IMR-90 (cell line): Measurements from ENCODE around the gene NT5M. TPM values are rescaled to one million over a fixed set of nuclear protein-coding genes. Genes with fewer than 3 reads are reported as not detected.

ENCODE experiments used
- ATAC-seq: fragments of 200-7000 bp; cut with Tn5 transposase; 2 replicates; pipeline ENCODE4 v1.9.1; 2020; ENCODE audit warnings: low read depth, mild to moderate bottlenecking, moderate library complexity
- BruUV-seq: library from RNA; stranded (reverse); fragments of 400-500 nt; replicated peaks from 2 replicates; lab custom pipeline; 2021; lab: Mats Ljungman, UMichigan
- CTCF ChIA-PET: fragments of 300-600 bp; formaldehyde crosslinking; extraction: SDS; loops from one replicate; lab custom pipeline; 2021; ENCODE audit warnings: antibody characterized with exemption; lab: Yijun Ruan, JAX
- POLR2A ChIA-PET: fragments of 300-600 bp; sonication (Branson Sonifier 250); formaldehyde crosslinking; loops from one replicate; lab custom pipeline; 2022; ENCODE audit warnings: antibody characterized with exemption; ENCODE audit not compliant: unreplicated experiment; lab: Charles Lee
- DNase-seq: peaks from one replicate; pipeline ENCODE4 v3.0.0; 2013
- H2AFZ ChIP-seq: replicated peaks from 2 replicates; pipeline ENCODE3; 2013; ENCODE audit warnings: low read length, mild to moderate bottlenecking; ENCODE audit not compliant: poor library complexity
- H2AK5ac ChIP-seq: 2 replicates; pipeline ENCODE4 v1.6.1; 2013; ENCODE audit warnings: low read depth, low read length, inconsistent platforms
- H2AK9ac ChIP-seq: replicated peaks from 2 replicates; pipeline ENCODE3; 2013; ENCODE audit warnings: mild to moderate bottlenecking, low read depth, low read length, moderate library complexity; ENCODE audit not compliant: poor library complexity
- H2BK120ac ChIP-seq: 2 replicates; pipeline ENCODE4 v1.6.1; 2013; ENCODE audit warnings: low read depth, low read length, inconsistent platforms
- H2BK15ac ChIP-seq: 3 replicates; pipeline ENCODE4 v1.6.1; 2013; ENCODE audit warnings: low read depth, low read length, inconsistent platforms
- H2BK20ac ChIP-seq: 2 replicates; pipeline ENCODE4 v1.6.1; 2013; ENCODE audit warnings: low read depth, mild to moderate bottlenecking, inconsistent platforms, low read length, moderate library complexity
- H2BK5ac ChIP-seq: 2 replicates; pipeline ENCODE4 v1.6.1; 2013; ENCODE audit warnings: mild to moderate bottlenecking, low read depth, low read length, inconsistent platforms; ENCODE audit not compliant: poor library complexity, severe bottlenecking
- H3K14ac ChIP-seq: replicated peaks from 2 replicates; pipeline ENCODE4 v1.6.1; 2013; ENCODE audit warnings: low read depth, low read length, inconsistent platforms
- H3K18ac ChIP-seq: 2 replicates; pipeline ENCODE4 v1.6.1; 2013; ENCODE audit warnings: low read depth, low read length, control low read depth
- H3K23ac ChIP-seq: 2 replicates; pipeline ENCODE4 v1.6.1; 2013; ENCODE audit warnings: low read depth, low read length, inconsistent platforms
- H3K27ac ChIP-seq: 2 replicates; pipeline ENCODE4 v1.5.1; 2013; ENCODE audit warnings: mild to moderate bottlenecking, control low read depth, low read length; ENCODE audit not compliant: insufficient read depth
- H3K27me3 ChIP-seq: 2 replicates; pipeline ENCODE4 v1.6.1; 2013; ENCODE audit warnings: low read length; ENCODE audit not compliant: control insufficient read depth, insufficient read depth
- H3K36me3 ChIP-seq: 2 replicates; pipeline ENCODE4 v1.6.1; 2013; ENCODE audit warnings: low read length, mixed read lengths; ENCODE audit not compliant: control insufficient read depth, insufficient read depth
- H3K4ac ChIP-seq: 2 replicates; pipeline ENCODE4 v1.6.1; 2013; ENCODE audit warnings: low read depth, low read length, inconsistent platforms
- H3K4me1 ChIP-seq: 2 replicates; pipeline ENCODE4 v1.6.1; 2013; ENCODE audit warnings: low read length, mixed read lengths; ENCODE audit not compliant: control insufficient read depth, insufficient read depth
- H3K4me2 ChIP-seq: 2 replicates; pipeline ENCODE4 v1.6.1; 2013; ENCODE audit warnings: low read depth, mild to moderate bottlenecking, control low read depth, low read length, moderate library complexity
- H3K4me3 ChIP-seq: 2 replicates; pipeline ENCODE4 v1.5.1; 2013; ENCODE audit warnings: low read depth, mild to moderate bottlenecking, control low read depth, low read length, moderate library complexity; ENCODE audit not compliant: insufficient read depth
- H3K56ac ChIP-seq: 2 replicates; pipeline ENCODE4 v1.6.1; 2013; ENCODE audit warnings: low read length, inconsistent platforms; ENCODE audit not compliant: insufficient read depth; ENCODE audit errors: extremely low read depth
- H3K79me1 ChIP-seq, 2 experiments: 2 replicates each; pipeline ENCODE4 v1.6.1; 2013; ENCODE audit warnings: low read length in 2 of 2, inconsistent platforms in 1 of 2, low read depth in 1 of 2
- H3K9ac ChIP-seq: 2 replicates; pipeline ENCODE4 v1.6.1; 2013; ENCODE audit warnings: low read depth, low read length, control low read depth
- H3K9me1 ChIP-seq: 2 replicates; pipeline ENCODE4 v1.6.1; 2013; ENCODE audit warnings: low read length, inconsistent platforms; ENCODE audit not compliant: insufficient read depth
- H3K9me3 ChIP-seq: 2 replicates; pipeline ENCODE4 v1.6.1; 2013; ENCODE audit warnings: low read length; ENCODE audit not compliant: control insufficient read depth, insufficient read depth
- H4K20me1 ChIP-seq: 2 replicates; pipeline ENCODE4 v1.6.1; 2013; ENCODE audit warnings: low read length, inconsistent platforms; ENCODE audit not compliant: insufficient read depth
- H4K5ac ChIP-seq: 2 replicates; pipeline ENCODE4 v1.6.1; 2013; ENCODE audit warnings: mild to moderate bottlenecking, low read depth, low read length, control low read depth
- H4K8ac ChIP-seq, 2 experiments: 2 replicates each; pipeline ENCODE4 v1.6.1; 2013; ENCODE audit warnings: low read depth in 2 of 2, low read length in 2 of 2, control low read depth in 1 of 2, inconsistent platforms in 1 of 2
- H4K91ac ChIP-seq: 2 replicates; pipeline ENCODE4 v1.6.1; 2013; ENCODE audit warnings: low read depth, low read length, inconsistent platforms; ENCODE audit not compliant: insufficient read depth
- BHLHE40 ChIP-seq: fragments of 150-350 bp; IDR thresholded peaks from 2 replicates; pipeline ENCODE4 v1.6.1; 2016; ENCODE audit warnings: mild to moderate bottlenecking, low read depth, low read length
- CEBPB ChIP-seq: IDR thresholded peaks from 2 replicates; pipeline ENCODE4 v1.6.1; 2012; ENCODE audit warnings: low read depth, low read length, improper control_type of control experiment
- FOS ChIP-seq: fragments of 150-350 bp; IDR thresholded peaks from 2 replicates; pipeline ENCODE4 v1.6.1; 2016; ENCODE audit warnings: low read depth, low read length
- MAFK ChIP-seq: IDR thresholded peaks from 2 replicates; pipeline ENCODE4 v1.6.1; 2012; ENCODE audit warnings: low read depth, low read length, improper control_type of control experiment
- MAZ ChIP-seq: IDR thresholded peaks from 2 replicates; pipeline ENCODE4 v1.6.1; 2012; ENCODE audit warnings: low read depth, mild to moderate bottlenecking, low read length, improper control_type of control experiment, moderate library complexity, borderline replicate concordance
- MXI1 ChIP-seq: IDR thresholded peaks from 2 replicates; pipeline ENCODE4 v1.6.1; 2012; ENCODE audit warnings: low read depth, mild to moderate bottlenecking, low read length, moderate library complexity, borderline replicate concordance
- NFE2L2 ChIP-seq: fragments of 150-350 bp; IDR thresholded peaks from 2 replicates; pipeline ENCODE4 v1.6.1; 2016; ENCODE audit warnings: low read depth, mild to moderate bottlenecking, low read length
- POLR2A ChIP-seq: IDR thresholded peaks from 2 replicates; pipeline ENCODE4 v1.6.1; 2012; ENCODE audit warnings: mild to moderate bottlenecking, low read depth, low read length
- RAD21 ChIP-seq: IDR thresholded peaks from 2 replicates; pipeline ENCODE4 v1.6.1; 2012; ENCODE audit warnings: low read length, improper control_type of control experiment
- RFX5 ChIP-seq: IDR thresholded peaks from 2 replicates; pipeline ENCODE4 v1.8.0; 2012; ENCODE audit warnings: low read depth, mild to moderate bottlenecking, low read length, moderate library complexity
- SMC3 ChIP-seq: fragments of 150-350 bp; IDR thresholded peaks from 2 replicates; pipeline ENCODE4 v1.6.1; 2016; ENCODE audit warnings: low read depth, mild to moderate bottlenecking, antibody characterized with exemption, low read length, moderate library complexity
- WGBS, 2 experiments: methylation state at CpG; one replicate each; pipeline versions ENCODE4 v1.1.5 to v1.1.7; 2013; ENCODE audit warnings: missing lambda C conversion rate in 2 of 2; ENCODE audit not compliant: insufficient read length in 1 of 2; ENCODE audit errors: extremely low coverage in 2 of 2; 5-methylcytosine and 5-hydroxymethylcytosine counted together
- dilution Hi-C: fragments of 300-500 bp; cut with HindIII; formaldehyde crosslinking; loops from one replicate; pipeline ENCODE4 v1.14.3; 2018; ENCODE audit warnings: low sequenced_read_pairs; ENCODE audit not compliant: unreplicated experiment
- in situ Hi-C: fragments of 300-500 bp; cut with MboI; formaldehyde crosslinking; loops from 3 replicates; pipeline ENCODE4 v1.14.3; 2019; ENCODE audit warnings: low sequenced_read_pairs, inconsistent platforms, mixed read lengths
- intact Hi-C: fragments of 100-400 bp; cut with micrococcal nuclease; formaldehyde crosslinking; loops from 2 replicates; pipeline ENCODE4 v1.10.0; 2022
- polyA plus RNA-seq, 3 experiments: library from polyadenylated mRNA; depleted of rRNA; stranded (reverse); fragments of >200 nt; gene quantifications; 2 replicates each; pipeline ENCODE4 v1.2.3, GENCODE V29; 2012; ENCODE audit warnings: low replicate concordance in 1 of 3
- total RNA-seq: library from RNA; depleted of rRNA; stranded (reverse); fragments of >200 nt; gene quantifications from 2 replicates; pipeline ENCODE4 v1.2.3, GENCODE V29; 2012
- TF ChIP-seq, protein P1 (sequence below): fragments of 150-350 bp; IDR thresholded peaks from 2 replicates; pipeline ENCODE4 v1.6.1; 2016; ENCODE audit warnings: low read depth, mild to moderate bottlenecking, low read length, moderate library complexity, borderline replicate concordance
- TF ChIP-seq, protein P2 (sequence below): fragments of 150-350 bp; IDR thresholded peaks from 2 replicates; pipeline ENCODE4 v1.6.1; 2017; ENCODE audit warnings: mild to moderate bottlenecking, antibody characterized with exemption, low read length, low read depth

NT5M gene
- total and polyA plus RNA-seq, 2 of the 4 experiments (the other 2 are of a cell fraction): 0.18 to 0.32 TPM

DNA sequence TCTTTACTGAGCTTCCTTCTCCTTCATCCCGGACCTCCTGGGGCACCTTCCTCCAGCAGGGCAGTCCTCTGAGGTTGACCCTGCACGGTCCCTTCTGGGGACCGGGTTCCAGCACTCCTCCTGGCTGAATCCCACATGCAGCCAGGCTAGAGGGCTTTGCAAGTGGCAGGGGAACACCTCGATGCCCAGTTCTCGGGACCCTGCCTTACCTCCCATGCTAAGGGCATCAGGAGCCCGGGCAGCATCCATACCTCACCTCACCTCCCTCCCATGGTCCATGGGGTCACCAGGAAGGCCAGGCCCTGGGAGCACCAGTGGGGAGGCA lies 81.1 kb downstream of the NT5M start:
- H2AK5ac ChIP-seq: no peak overlapping the region
- no peak overlapping the region for H4K5ac ChIP-seq
- intact Hi-C loops (no loop called here), dilution Hi-C loops (no loop called here), in situ Hi-C loops (no loop called here)
- no TSS peak for BruUV-seq
- H2AK9ac ChIP-seq: no peak overlapping the region
- ATAC-seq (no peak), DNase-seq (no peak)
- H2BK15ac ChIP-seq: no peak overlapping the region
- no peak overlapping the region for H3K4ac ChIP-seq
- H4K91ac ChIP-seq: no peak overlapping the region
- H3K36me3 ChIP-seq: no peaks in the 10 kb centered on the region
- H3K14ac ChIP-seq: no peak overlapping the region
- H3K27me3 ChIP-seq: peaks cover 53% of the 10 kb centered on the region
- no peak overlapping the region for H3K23ac ChIP-seq
- H3K79me1 ChIP-seq: no peaks in the 10 kb centered on the region
- H3K4me1 ChIP-seq: no peaks in the 10 kb centered on the region
- H3K56ac ChIP-seq: no peak overlapping the region
- POLR2A ChIA-PET: no interaction called here
- H4K8ac ChIP-seq: no peak overlapping the region
- H2BK120ac ChIP-seq: no peak overlapping the region
- no peaks in the 10 kb centered on the region for H3K9me3 ChIP-seq
- H2BK20ac ChIP-seq: no peak overlapping the region
- TF ChIP-seq CEBPB (no peak), MAZ (no peak), BHLHE40 (no peak), RAD21 (no peak), RFX5 (no peak), NFE2L2 (no peak), MXI1 (no peak), FOS (no peak), MAFK (no peak), SMC3 (no peak), POLR2A (no peak)
- TF ChIP-seq, protein P1, sequence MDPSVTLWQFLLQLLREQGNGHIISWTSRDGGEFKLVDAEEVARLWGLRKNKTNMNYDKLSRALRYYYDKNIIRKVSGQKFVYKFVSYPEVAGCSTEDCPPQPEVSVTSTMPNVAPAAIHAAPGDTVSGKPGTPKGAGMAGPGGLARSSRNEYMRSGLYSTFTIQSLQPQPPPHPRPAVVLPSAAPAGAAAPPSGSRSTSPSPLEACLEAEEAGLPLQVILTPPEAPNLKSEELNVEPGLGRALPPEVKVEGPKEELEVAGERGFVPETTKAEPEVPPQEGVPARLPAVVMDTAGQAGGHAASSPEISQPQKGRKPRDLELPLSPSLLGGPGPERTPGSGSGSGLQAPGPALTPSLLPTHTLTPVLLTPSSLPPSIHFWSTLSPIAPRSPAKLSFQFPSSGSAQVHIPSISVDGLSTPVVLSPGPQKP: no peak
- TF ChIP-seq, protein P2, sequence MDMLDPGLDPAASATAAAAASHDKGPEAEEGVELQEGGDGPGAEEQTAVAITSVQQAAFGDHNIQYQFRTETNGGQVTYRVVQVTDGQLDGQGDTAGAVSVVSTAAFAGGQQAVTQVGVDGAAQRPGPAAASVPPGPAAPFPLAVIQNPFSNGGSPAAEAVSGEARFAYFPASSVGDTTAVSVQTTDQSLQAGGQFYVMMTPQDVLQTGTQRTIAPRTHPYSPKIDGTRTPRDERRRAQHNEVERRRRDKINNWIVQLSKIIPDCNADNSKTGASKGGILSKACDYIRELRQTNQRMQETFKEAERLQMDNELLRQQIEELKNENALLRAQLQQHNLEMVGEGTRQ: no peak
- WGBS, 2 experiments: 100% methylated on average over 1 of the region's 6 CpGs; no CpG with 5 or more reads in 1 of the 2 experiments
- no peaks in the 10 kb centered on the region for H3K9me1 ChIP-seq
- H3K27ac ChIP-seq: no peak overlapping the region
- H3K4me2 ChIP-seq: no peak overlapping the region
- H3K4me3 ChIP-seq: no peak overlapping the region
- H3K18ac ChIP-seq: no peak overlapping the region
- CTCF ChIA-PET: no interaction called here
- H4K20me1 ChIP-seq: no peaks in the 10 kb centered on the region
- H2AFZ ChIP-seq: no peak overlapping the region
- H2BK5ac ChIP-seq: no peak overlapping the region
- H3K9ac ChIP-seq: no peak overlapping the region
